Neural crest cell (in vitro differentiated cells): ENCODE results near the gene ITGB7. TPM values are rescaled to one million over a fixed set of nuclear protein-coding genes. Genes with fewer than 3 reads are reported as not detected.

Experiments
- DNase-seq: peaks from one replicate; pipeline ENCODE4 v3.0.0; 2021; ENCODE audit warnings: low read depth, mixed read lengths, low spot score
- H3K27ac Mint-ChIP-seq: one replicate; pipeline ENCODE4 v1.8.0; 2021; ENCODE audit warnings: mild to moderate bottlenecking, mixed read lengths; ENCODE audit not compliant: unreplicated experiment
- H3K27me3 Mint-ChIP-seq: 2 replicates; pipeline ENCODE4 v1.8.0; 2021; ENCODE audit warnings: low read depth, mild to moderate bottlenecking, mixed read lengths
- H3K36me3 Mint-ChIP-seq: 2 replicates; pipeline ENCODE4 v1.8.0; 2021; ENCODE audit warnings: low read depth, mild to moderate bottlenecking, mixed read lengths
- H3K4me1 Mint-ChIP-seq: 2 replicates; pipeline ENCODE4 v1.8.0; 2021; ENCODE audit warnings: mixed read lengths
- H3K4me3 Mint-ChIP-seq: one replicate; pipeline ENCODE4 v1.8.0; 2021; ENCODE audit warnings: mild to moderate bottlenecking, mixed read lengths
- H3K9me3 Mint-ChIP-seq: 2 replicates; pipeline ENCODE4 v1.8.0; 2021; ENCODE audit warnings: mixed read lengths
- total RNA-seq: library from RNA; stranded (reverse); gene quantifications from 2 replicates; pipeline ENCODE4 v1.2.1, GENCODE V29; 2021
- TF ChIP-seq, protein P1 (sequence below): fragments of 200-600 bp; sonication (generic); conservative IDR thresholded peaks from 2 replicates; pipeline ENCODE4 v1.5.0; 2021; ENCODE audit warnings: antibody characterized with exemption, mild to moderate bottlenecking

ITGB7 gene
- total RNA-seq, 1 donor from 2014 or later, result not detected

DNA sequence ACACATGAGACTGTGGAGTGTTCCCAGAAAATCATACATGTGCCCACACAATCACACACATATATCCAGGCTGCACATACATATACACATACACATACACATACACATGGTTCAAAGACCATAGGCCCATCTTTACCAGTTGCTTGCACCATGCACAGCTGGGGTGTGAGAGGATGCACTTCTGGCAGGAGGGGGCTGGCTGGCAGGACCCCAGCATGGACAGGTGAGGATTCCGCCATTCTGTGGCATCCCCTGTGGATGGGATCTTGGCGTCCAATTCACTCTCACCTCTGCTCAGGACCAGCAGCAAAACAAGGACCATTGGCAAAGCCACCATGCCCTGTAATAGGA, 7.0 kb downstream of the ITGB7 start:
- Mint-ChIP-seq H3K4me3 (no peak overlapping the region), H3K27me3 (peaks cover 51% of the 10 kb centered on the region), H3K4me1 (peaks cover 10% of the 10 kb centered on the region), H3K9me3 (no peaks in the 10 kb centered on the region), H3K27ac (no peak overlapping the region), H3K36me3 (no peaks in the 10 kb centered on the region)
- DNase-seq, result no peak
- TF ChIP-seq, protein P1, sequence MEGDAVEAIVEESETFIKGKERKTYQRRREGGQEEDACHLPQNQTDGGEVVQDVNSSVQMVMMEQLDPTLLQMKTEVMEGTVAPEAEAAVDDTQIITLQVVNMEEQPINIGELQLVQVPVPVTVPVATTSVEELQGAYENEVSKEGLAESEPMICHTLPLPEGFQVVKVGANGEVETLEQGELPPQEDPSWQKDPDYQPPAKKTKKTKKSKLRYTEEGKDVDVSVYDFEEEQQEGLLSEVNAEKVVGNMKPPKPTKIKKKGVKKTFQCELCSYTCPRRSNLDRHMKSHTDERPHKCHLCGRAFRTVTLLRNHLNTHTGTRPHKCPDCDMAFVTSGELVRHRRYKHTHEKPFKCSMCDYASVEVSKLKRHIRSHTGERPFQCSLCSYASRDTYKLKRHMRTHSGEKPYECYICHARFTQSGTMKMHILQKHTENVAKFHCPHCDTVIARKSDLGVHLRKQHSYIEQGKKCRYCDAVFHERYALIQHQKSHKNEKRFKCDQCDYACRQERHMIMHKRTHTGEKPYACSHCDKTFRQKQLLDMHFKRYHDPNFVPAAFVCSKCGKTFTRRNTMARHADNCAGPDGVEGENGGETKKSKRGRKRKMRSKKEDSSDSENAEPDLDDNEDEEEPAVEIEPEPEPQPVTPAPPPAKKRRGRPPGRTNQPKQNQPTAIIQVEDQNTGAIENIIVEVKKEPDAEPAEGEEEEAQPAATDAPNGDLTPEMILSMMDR, result no peak

DNA sequence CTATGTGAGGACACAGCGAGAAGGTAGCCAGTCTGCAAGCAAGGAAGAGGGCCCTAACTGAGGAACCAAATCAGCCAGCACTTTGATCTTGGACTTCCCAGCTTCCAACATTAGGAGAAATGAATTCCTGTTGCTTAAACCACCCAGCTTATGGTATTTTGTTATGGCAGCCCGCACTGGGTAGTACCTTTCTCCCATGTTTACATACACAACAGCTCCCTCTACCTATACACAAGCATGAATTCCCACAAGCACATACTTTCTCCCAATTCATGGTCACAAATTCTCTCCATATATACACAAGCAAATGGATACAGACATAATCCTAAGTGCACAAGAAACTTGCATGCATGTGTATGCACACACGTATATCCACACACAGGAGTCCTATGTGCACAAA, 7.4 kb downstream of the ITGB7 start:
- TF ChIP-seq, protein P1, result no peak
- no peaks in the 10 kb centered on the region for H3K36me3 Mint-ChIP-seq
- DNase-seq, result no peak
- H3K4me1 Mint-ChIP-seq, result peaks cover 10% of the 10 kb centered on the region
- H3K9me3 Mint-ChIP-seq, result no peaks in the 10 kb centered on the region
- no peak overlapping the region for H3K4me3 Mint-ChIP-seq
- peaks cover 55% of the 10 kb centered on the region for H3K27me3 Mint-ChIP-seq
- no peak overlapping the region for H3K27ac Mint-ChIP-seq

DNA sequence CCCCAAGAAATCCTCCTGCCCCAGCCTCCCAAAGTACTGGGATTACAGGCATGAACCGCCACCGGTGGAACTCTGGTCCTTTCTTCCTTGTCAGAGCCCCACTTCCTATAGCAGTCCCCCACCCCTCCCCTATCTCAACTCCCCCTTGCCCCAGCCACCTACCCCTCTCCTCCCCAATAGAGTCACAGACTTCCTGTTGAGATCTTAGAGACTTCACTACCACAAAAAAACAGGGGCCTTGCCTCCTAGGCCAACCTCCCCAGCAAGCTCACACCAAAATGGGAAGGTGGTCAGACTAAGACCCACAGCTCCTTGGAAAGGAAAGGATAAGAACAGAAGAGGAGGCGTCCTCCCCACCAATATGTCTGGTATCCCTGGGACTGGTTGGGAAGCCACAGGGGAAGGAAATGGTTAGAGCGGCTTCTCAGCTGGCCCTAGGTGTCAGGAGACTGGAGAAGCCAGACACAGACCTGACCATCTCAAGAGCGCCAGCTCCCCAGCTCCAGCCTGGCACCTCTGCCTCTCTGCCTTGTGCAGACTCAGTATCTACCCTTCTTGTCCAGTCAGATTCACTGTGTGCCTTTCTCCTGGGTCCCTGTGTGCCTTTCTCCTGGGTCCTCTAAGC, 8.5 kb downstream of the ITGB7 start:
- H3K9me3 Mint-ChIP-seq, result no peaks in the 10 kb centered on the region
- H3K4me3 Mint-ChIP-seq, result no peak overlapping the region
- peaks cover 10% of the 10 kb centered on the region for H3K4me1 Mint-ChIP-seq
- H3K27ac Mint-ChIP-seq, result no peak overlapping the region
- no peaks in the 10 kb centered on the region for H3K36me3 Mint-ChIP-seq
- TF ChIP-seq, protein P1, result no peak
- peaks cover 66% of the 10 kb centered on the region for H3K27me3 Mint-ChIP-seq
- DNase-seq, result no peak

DNA sequence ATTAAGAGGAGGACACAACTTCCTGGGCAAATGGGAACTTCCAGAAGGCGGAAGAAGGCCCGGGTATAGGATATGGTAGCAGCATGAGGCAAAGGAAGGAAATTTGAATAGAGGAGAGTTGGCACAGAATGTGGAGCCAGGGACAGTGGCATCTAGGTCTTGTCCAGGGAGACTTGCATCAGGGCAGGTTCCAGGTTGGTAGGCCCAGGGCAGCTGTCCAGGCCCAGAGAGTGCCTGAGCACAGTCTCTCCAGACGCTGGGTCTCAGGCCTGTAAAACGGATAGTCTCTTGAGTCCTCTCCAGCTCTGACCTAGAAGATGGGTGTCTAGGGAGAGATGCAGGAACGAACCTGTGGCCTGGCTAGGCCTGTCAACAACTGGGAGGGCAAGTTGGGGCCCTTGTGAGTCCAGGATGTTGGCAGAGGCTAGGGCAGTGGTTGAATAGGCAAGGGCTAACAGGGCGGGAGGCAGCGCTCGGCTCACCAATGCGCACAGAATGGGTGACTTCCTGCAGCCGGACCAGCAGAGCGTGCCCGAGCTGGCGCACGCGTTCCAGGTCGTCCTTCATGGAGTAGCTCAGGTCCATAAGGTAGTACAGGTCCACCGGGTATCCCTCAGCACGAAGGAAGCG, 9.9 kb downstream of the ITGB7 start:
- Mint-ChIP-seq H3K36me3 (no peaks in the 10 kb centered on the region), H3K9me3 (no peaks in the 10 kb centered on the region), H3K27ac (no peak overlapping the region), H3K4me3 (no peak overlapping the region), H3K4me1 (peaks cover 10% of the 10 kb centered on the region), H3K27me3 (peaks cover 69% of the 10 kb centered on the region)
- TF ChIP-seq, protein P1, result no peak
- no peak for DNase-seq

DNA sequence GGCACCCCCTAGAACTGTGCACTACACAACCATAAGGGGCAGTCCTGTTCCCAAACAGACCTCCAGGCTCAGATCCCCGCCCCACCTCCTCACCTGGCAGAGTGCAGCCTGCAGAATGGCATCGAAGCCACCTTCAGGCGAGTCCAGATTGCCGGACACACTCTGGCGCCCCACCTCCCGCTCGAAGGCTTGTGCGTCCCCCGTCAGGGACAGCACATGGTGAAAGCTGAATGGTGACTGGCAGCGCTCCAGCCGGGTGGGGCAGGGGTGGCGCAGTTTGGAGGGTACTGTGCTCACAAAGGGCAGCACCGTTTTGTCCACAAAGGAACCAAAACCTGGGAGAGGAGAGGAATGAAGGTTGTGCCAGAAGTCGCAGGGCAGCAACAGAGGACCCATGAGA, 10.6 kb downstream of the ITGB7 start:
- no peak overlapping the region for H3K27ac Mint-ChIP-seq
- H3K9me3 Mint-ChIP-seq, result no peaks in the 10 kb centered on the region
- peaks cover 10% of the 10 kb centered on the region for H3K4me1 Mint-ChIP-seq
- no peak for DNase-seq
- no peak overlapping the region for H3K4me3 Mint-ChIP-seq
- no peaks in the 10 kb centered on the region for H3K36me3 Mint-ChIP-seq
- TF ChIP-seq, protein P1, result no peak
- peaks cover 69% of the 10 kb centered on the region for H3K27me3 Mint-ChIP-seq
